Measurements from ENCODE around the gene UBE2L3. TPM values are rescaled to one million over a fixed set of nuclear protein-coding genes. Genes with fewer than 3 reads are reported as not detected.

Gene UBE2L3
- total and polyA plus RNA-seq, 2 of the 13 experiments (the other 11 are each of a cell fraction or from before 2014, with no cell fraction given) = 30.2 to 58.1 TPM

GRCh38 chr22:21629255-21630149, 62.0 kb downstream of the UBE2L3 start, which contains the start of gene YDJC (continued):
- peak; percentile 94 for TF ChIP-seq PATZ1 (CRISPR knock-in tag; IDR thresholded peaks at IDR 0.05)
- TF ChIP-seq PAXIP1 (CRISPR knock-in tag; conservative IDR thresholded peaks at IDR 0.05) = peak; percentile 31; the same call in 1 of the 2 replicates
- 0 out of 2 replicates have a peak, but pooled peaks have one; percentile 25 for TF ChIP-seq ZMYM2 (CRISPR knock-in tag; IDR thresholded peaks at IDR 0.05)
- peak; percentile 88; the same call in 1 of the 2 replicates for TF ChIP-seq TEAD2 (CRISPR knock-in tag; IDR thresholded peaks at IDR 0.05)
- peak; percentile 91 for TF ChIP-seq KAT8 (CRISPR knock-in tag; IDR thresholded peaks at IDR 0.05)
- TF ChIP-seq ZNF326 (CRISPR knock-in tag; IDR thresholded peaks at IDR 0.05; ENCODE audit: borderline replicate concordance) = no peak
- TF ChIP-seq SNAPC2 (CRISPR knock-in tag; IDR thresholded peaks at IDR 0.05) = peak; percentile 70; the same call in 1 of the 2 replicates
- TF ChIP-seq GABPB1 (CRISPR knock-in tag; IDR thresholded peaks at IDR 0.05) = peak; percentile 94
- 0 out of 2 replicates have a peak, but pooled peaks have one; percentile 22 for TF ChIP-seq PREB (CRISPR knock-in tag; IDR thresholded peaks at IDR 0.05)
- TF ChIP-seq MTA3 (CRISPR knock-in tag; IDR thresholded peaks at IDR 0.05) = no peak
- no peak; the same call in 1 of the 2 replicates for TF ChIP-seq HMG20A (CRISPR knock-in tag; IDR thresholded peaks at IDR 0.05; ENCODE audit: borderline replicate concordance)
- no peak for TF ChIP-seq AFF4 (CRISPR knock-in tag; IDR thresholded peaks at IDR 0.05)
- 0 out of 2 replicates have a peak, but pooled peaks have one; percentile 60 for TF ChIP-seq ZNF816 (CRISPR knock-in tag; IDR thresholded peaks at IDR 0.05; ENCODE audit: borderline replicate concordance)
